DND-41 (cell line): Measurements from ENCODE around the gene HACD3.
"Not testable (repeated sequence)": the region's sequence is repeated elsewhere in the genome, so short reads cannot be mapped to it uniquely, and the experiment has no call there.

ENCODE experiments used
- ATAC-seq: fragments of 200-7000 bp; cut with Tn5 transposase; 3 replicates; pipeline ENCODE4 v1.9.1; 2021; ENCODE audit warnings: low read depth; ENCODE audit not compliant: insufficient read depth
- DNase-seq: peaks from one replicate; pipeline ENCODE4 v3.0.0-alpha.2; 2020
- H2AFZ ChIP-seq: 2 replicates; pipeline ENCODE4 v1.6.0; 2012; ENCODE audit warnings: low read depth, low read length
- H3K27ac ChIP-seq: 2 replicates; pipeline ENCODE4 v1.5.1; 2012; ENCODE audit warnings: low read length, inconsistent platforms
- H3K27me3 ChIP-seq: fragments of 200-600 bp; sonication (generic); 2 replicates; pipeline ENCODE4 v1.6.0; 2012; ENCODE audit warnings: low read length, mild to moderate bottlenecking, inconsistent platforms; ENCODE audit not compliant: insufficient read depth, poor library complexity
- H3K36me3 ChIP-seq: 2 replicates; pipeline ENCODE4 v1.5.1; 2012; ENCODE audit warnings: low read length, inconsistent platforms; ENCODE audit not compliant: insufficient read depth
- H3K4me1 ChIP-seq: 2 replicates; pipeline ENCODE4 v1.5.1; 2012; ENCODE audit warnings: mild to moderate bottlenecking, low read length; ENCODE audit not compliant: insufficient read depth
- H3K4me2 ChIP-seq: 2 replicates; pipeline ENCODE4 v1.6.0; 2012; ENCODE audit warnings: mild to moderate bottlenecking, moderate library complexity, low read length, inconsistent platforms; ENCODE audit not compliant: insufficient read depth
- H3K4me3 ChIP-seq, 2 experiments: fragments of 200-600 bp in 1 of 2; shearing (Covaris generic) in 1 of 2; 2 replicates each; pipeline ENCODE4 v1.5.1; 2012 to 2016; ENCODE audit warnings: inconsistent platforms in 2 of 2, low read length in 2 of 2, mild to moderate bottlenecking in 2 of 2, low read depth in 1 of 2, moderate library complexity in 1 of 2
- H3K79me2 ChIP-seq: 2 replicates; pipeline ENCODE4 v1.6.0; 2012; ENCODE audit warnings: low read length, inconsistent platforms; ENCODE audit not compliant: insufficient read depth
- H3K9ac ChIP-seq: 2 replicates; pipeline ENCODE4 v1.6.0; 2012; ENCODE audit warnings: low read depth, mild to moderate bottlenecking, inconsistent platforms, low read length, moderate library complexity
- H3K9me3 ChIP-seq: 2 replicates; pipeline ENCODE4 v1.5.1; 2012; ENCODE audit warnings: low read length, moderate library complexity, mild to moderate bottlenecking, inconsistent platforms; ENCODE audit not compliant: insufficient read depth, severe bottlenecking
- H4K20me1 ChIP-seq: 2 replicates; pipeline ENCODE4 v1.6.0; 2012; ENCODE audit warnings: low read length; ENCODE audit not compliant: insufficient read depth
- EZH2 ChIP-seq: IDR thresholded peaks from 3 replicates; pipeline ENCODE4 v1.6.1; 2012; ENCODE audit warnings: borderline replicate concordance, low read depth, mild to moderate bottlenecking, moderate library complexity, low read length, inconsistent platforms; ENCODE audit not compliant: severe bottlenecking
- TF ChIP-seq, protein P1 (sequence below): IDR thresholded peaks from 2 replicates; pipeline ENCODE4 v1.5.1; 2012; ENCODE audit warnings: borderline replicate concordance, low read length, moderate library complexity, mild to moderate bottlenecking; ENCODE audit not compliant: poor library complexity, severe bottlenecking; ENCODE audit errors: extremely low read depth

The HACD3 gene

DNA sequence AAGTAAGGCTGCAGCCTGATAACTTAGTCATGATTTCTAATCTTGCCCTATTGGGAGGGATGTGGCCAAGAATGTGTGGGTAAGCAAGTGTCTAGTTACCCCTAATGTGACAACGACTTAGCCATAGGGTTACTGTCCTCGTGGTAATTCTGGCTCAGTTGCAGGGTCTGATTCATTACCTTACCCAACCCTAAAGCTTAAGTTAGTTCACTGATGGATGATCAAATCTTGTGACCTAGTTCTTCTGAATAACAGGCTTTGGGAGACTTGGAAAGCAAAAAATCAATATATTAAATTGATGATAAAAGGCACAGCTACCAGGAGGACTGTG is 82.3 kb downstream of the HACD3 start:
- Histone ChIP-seq H4K20me1 (no peaks in the 10 kb centered on the region), H3K36me3 (no peaks in the 10 kb centered on the region), H3K79me2 (peaks cover 44% of the 10 kb centered on the region), H2AFZ (no peak overlapping the region), H3K4me2 (peak overlapping the region; percentile 83), H3K27me3 (no peaks in the 10 kb centered on the region), H3K4me1 (peaks cover 40% of the 10 kb centered on the region), H3K9me3 (no peaks in the 10 kb centered on the region), H3K4me3 (peak overlapping the region in 1 of 2 experiments; percentile 78; a peak in 1 of 4 replicates), H3K9ac (peak overlapping the region; percentile 96; the same call in 1 of the 2 replicates), H3K27ac (no peak overlapping the region; the same call in 1 of the 2 replicates)
- TF ChIP-seq, protein P1, sequence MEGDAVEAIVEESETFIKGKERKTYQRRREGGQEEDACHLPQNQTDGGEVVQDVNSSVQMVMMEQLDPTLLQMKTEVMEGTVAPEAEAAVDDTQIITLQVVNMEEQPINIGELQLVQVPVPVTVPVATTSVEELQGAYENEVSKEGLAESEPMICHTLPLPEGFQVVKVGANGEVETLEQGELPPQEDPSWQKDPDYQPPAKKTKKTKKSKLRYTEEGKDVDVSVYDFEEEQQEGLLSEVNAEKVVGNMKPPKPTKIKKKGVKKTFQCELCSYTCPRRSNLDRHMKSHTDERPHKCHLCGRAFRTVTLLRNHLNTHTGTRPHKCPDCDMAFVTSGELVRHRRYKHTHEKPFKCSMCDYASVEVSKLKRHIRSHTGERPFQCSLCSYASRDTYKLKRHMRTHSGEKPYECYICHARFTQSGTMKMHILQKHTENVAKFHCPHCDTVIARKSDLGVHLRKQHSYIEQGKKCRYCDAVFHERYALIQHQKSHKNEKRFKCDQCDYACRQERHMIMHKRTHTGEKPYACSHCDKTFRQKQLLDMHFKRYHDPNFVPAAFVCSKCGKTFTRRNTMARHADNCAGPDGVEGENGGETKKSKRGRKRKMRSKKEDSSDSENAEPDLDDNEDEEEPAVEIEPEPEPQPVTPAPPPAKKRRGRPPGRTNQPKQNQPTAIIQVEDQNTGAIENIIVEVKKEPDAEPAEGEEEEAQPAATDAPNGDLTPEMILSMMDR: no peak
- TF ChIP-seq EZH2: no peak
- DNase-seq (no peak), ATAC-seq (no peak)

DNA sequence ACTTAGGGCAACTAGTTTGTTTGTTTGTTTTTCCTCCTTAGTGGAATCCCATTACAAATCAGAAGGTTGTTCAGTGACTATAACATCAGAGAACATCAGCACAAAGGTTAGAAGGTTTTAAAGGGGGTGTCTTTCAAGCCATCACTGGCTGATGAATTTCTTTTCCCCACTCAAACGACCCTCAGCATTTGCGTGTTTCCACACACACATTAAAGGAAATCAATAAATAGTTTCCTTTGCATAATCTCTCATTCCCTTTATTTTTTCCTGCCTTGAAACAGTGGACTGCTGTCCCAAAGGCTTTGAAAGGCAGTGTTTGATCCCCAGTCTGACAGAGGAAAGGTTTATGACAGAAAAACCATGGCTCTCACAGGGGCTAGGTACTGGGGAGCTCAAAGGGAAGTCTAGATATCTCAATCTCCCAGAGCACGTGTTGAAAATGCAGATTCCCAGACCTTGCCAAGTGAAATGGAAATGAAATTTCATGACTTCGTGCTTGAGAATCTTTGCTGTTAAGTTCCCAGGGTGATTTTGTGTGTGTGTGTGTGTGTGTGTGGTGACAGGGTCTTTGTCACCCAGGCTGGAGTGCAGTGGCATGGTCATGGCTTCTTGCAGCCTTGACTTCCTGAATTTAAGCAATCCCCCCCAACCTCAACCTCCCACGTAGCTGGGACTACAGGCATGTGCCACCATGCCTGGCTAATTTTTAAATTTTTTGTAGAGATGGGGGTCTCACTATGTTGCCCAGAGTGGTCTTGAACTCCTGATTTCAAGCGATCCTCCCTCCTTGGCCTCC is 82.9 kb downstream of the HACD3 start:
- TF ChIP-seq, protein P1: no peak
- no peak for TF ChIP-seq EZH2
- no peak overlapping the region for H3K27ac ChIP-seq
- no peaks in the 10 kb centered on the region for H3K36me3 ChIP-seq

DNA sequence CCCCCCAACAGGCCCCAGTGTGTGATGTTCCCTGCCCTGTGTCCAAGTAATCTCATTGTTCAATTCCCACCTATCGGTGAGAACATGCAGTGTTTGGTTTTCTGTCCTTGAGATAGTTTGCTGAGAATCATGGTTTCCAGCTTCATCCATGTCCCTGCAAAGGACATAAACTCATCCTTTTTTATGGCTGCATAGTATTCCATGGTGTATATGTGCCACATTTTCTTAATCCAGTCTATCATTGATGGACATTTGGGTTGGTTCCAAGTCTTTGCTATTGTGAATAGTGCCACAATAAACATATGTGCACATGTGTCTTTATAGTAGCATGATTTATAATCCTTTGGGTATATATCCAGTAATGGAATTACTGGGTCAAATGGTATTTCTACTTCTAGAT is 85.6 kb downstream of the HACD3 start:
- not testable (repeated sequence) for H3K36me3 ChIP-seq, DNase-seq, H4K20me1 ChIP-seq, ATAC-seq, H3K9me3 ChIP-seq, H3K9ac ChIP-seq, H3K27ac ChIP-seq, H2AFZ ChIP-seq, H3K4me2 ChIP-seq, H3K27me3 ChIP-seq, H3K4me3 ChIP-seq
- H3K4me1 ChIP-seq: peaks cover 20% of the 10 kb centered on the region
- H3K79me2 ChIP-seq: peaks cover 11% of the 10 kb centered on the region

More for the DNA sequence above, 82.9 kb downstream of the HACD3 start:
- Histone ChIP-seq H3K9me3 (no peaks in the 10 kb centered on the region), H3K4me3 (no peak overlapping the region), H3K4me2 (peak overlapping the region; percentile 83; the same call in 1 of the 2 replicates), H3K4me1 (peaks cover 40% of the 10 kb centered on the region), H3K9ac (no peak overlapping the region), H2AFZ (no peak overlapping the region), H3K79me2 (peaks cover 38% of the 10 kb centered on the region), H3K27me3 (no peaks in the 10 kb centered on the region), H4K20me1 (no peaks in the 10 kb centered on the region)
- DNase-seq: no peak
- no peak for ATAC-seq

DNA sequence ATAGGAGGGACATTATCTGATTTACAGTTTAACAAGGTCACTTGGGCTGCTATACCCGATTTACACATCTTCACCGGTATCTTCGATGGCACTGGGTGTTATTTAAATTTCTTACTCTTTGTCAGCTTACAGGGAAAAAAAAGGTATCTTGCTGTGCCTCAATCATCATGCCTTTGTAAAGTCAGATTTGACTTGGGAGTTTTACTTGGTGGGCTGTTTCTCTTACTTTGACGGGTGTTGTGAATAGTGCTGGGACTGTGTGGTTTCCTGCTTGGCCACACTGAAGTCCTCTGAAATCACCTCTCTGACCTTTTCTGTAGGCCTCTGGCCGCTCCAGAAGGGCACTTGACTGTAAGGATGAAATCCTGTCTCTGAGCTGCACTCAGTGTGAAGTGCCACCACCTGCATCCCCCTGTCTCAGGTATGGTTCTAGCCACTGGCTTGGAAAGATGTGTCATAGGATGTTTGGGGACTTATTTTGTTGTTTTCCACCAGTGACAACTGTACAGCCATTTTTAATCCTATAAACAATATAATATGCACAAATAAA is 88.4 kb downstream of the HACD3 start:
- H3K4me1 ChIP-seq: no peaks in the 10 kb centered on the region
- H3K27ac ChIP-seq: no peak overlapping the region
- no peaks in the 10 kb centered on the region for H3K79me2 ChIP-seq
- no peaks in the 10 kb centered on the region for H3K36me3 ChIP-seq
- H3K9me3 ChIP-seq: no peaks in the 10 kb centered on the region
- H3K27me3 ChIP-seq: no peaks in the 10 kb centered on the region
- no peak for TF ChIP-seq EZH2
- TF ChIP-seq, protein P1: no peak
- DNase-seq (no peak), ATAC-seq (no peak)
- H2AFZ ChIP-seq: no peak overlapping the region
- H3K4me3 ChIP-seq: no peak overlapping the region
- H3K9ac ChIP-seq: no peak overlapping the region
- H3K4me2 ChIP-seq: no peak overlapping the region
- no peaks in the 10 kb centered on the region for H4K20me1 ChIP-seq
